Ascending aorta (tissue), 2 donors: ENCODE measurements around the gene EPHA8. TPM values are rescaled to one million over a fixed set of nuclear protein-coding genes. Genes with fewer than 3 reads are reported as not detected.

Experiments used
- DNase-seq, 2 donors: peaks; one replicate each; pipeline ENCODE4 v3.0.0-alpha.2; 2019; ENCODE audit warnings: low spot score in 2 of 2
- H3K27ac ChIP-seq, 2 donors: fragments of 200-600 bp; sonication (generic); one replicate each; pipeline ENCODE4 v1.5.1; 2016 to 2017; ENCODE audit warnings: mild to moderate bottlenecking in 1 of 2
- H3K27me3 ChIP-seq: fragments of 200-600 bp; sonication (generic); one replicate; pipeline ENCODE4 v1.5.1; 2017
- H3K36me3 ChIP-seq, 2 donors: fragments of 200-600 bp; sonication (generic); one replicate each; pipeline ENCODE4 v1.5.1; 2016
- H3K4me1 ChIP-seq, 2 donors: fragments of 200-600 bp; sonication (generic); one replicate each; pipeline ENCODE4 v1.5.1; 2016 to 2017; ENCODE audit warnings: mild to moderate bottlenecking in 1 of 2
- H3K4me3 ChIP-seq, 2 donors: fragments of 200-600 bp; sonication (generic); one replicate each; pipeline ENCODE4 v1.5.1; 2016 to 2017; ENCODE audit warnings: mild to moderate bottlenecking in 1 of 2
- H3K9me3 ChIP-seq, 2 donors: fragments of 200-600 bp; sonication (generic); one replicate each; pipeline ENCODE4 v1.5.1; 2016
- intact Hi-C: fragments of 100-400 bp; cut with DNase I; formaldehyde crosslinking; loops from one replicate; pipeline ENCODE4 v1.15.1; 2023
- total RNA-seq: library from RNA; depleted of rRNA; stranded (reverse); fragments of >200 nt; gene quantifications from one replicate; pipeline ENCODE4 v1.1.0, GENCODE V29; 2016
- TF ChIP-seq, protein P1 (sequence below), 3 experiments: fragments of 200-600 bp in 2 of 3; fragments of 450-650 bp in 1 of 3; sonication (generic) in 2 of 3; IDR thresholded peaks; one replicate each; pipeline ENCODE4 v1.5.1; 2016 to 2019; ENCODE audit warnings: antibody characterized with exemption in 3 of 3, mild to moderate bottlenecking in 1 of 3, moderate library complexity in 1 of 3

Gene EPHA8
- total RNA-seq, 1 donor from 2014 or later: not detected

DNA sequence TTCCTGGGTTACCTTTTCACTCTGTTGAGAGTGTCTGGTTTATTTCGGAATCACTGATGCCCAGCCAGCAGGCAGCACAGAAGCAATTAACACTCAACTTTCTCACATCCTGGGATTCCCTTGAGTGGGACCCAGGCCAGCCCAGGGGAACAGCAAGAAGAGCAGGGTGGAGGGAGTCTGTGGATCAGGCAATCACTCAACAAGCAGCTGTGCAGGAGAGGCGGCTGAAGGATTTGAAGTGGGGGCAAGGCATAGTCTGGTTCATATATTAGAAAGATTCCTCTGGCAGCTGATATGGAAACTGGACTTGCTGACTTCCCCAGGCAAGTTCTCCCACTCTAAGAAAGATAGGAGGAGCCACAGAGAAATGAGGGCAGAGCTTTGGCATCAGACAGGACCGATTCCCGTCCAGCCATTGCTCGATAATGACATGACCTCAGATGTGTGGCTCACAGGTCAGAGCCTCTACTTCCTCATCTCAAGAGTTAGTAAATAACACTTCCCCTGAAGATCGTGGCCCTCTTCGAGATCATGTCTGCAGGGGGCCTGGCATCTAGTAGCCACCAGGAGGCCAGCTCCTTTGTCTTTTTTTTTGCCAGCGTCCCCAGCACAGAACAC is 12.4 kb downstream of the EPHA8 start:
- H3K27me3 ChIP-seq: no peaks in the 10 kb centered on the region
- intact Hi-C loops: no loop called here
- DNase-seq: no peak
- no peak overlapping the region for H3K27ac ChIP-seq
- H3K36me3 ChIP-seq: no peaks in the 10 kb centered on the region
- H3K9me3 ChIP-seq: no peaks in the 10 kb centered on the region
- no peaks in the 10 kb centered on the region for H3K4me1 ChIP-seq
- H3K4me3 ChIP-seq: no peak overlapping the region
- TF ChIP-seq, protein P1, sequence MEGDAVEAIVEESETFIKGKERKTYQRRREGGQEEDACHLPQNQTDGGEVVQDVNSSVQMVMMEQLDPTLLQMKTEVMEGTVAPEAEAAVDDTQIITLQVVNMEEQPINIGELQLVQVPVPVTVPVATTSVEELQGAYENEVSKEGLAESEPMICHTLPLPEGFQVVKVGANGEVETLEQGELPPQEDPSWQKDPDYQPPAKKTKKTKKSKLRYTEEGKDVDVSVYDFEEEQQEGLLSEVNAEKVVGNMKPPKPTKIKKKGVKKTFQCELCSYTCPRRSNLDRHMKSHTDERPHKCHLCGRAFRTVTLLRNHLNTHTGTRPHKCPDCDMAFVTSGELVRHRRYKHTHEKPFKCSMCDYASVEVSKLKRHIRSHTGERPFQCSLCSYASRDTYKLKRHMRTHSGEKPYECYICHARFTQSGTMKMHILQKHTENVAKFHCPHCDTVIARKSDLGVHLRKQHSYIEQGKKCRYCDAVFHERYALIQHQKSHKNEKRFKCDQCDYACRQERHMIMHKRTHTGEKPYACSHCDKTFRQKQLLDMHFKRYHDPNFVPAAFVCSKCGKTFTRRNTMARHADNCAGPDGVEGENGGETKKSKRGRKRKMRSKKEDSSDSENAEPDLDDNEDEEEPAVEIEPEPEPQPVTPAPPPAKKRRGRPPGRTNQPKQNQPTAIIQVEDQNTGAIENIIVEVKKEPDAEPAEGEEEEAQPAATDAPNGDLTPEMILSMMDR (IDR thresholded peaks at IDR 0.05): no peak

DNA sequence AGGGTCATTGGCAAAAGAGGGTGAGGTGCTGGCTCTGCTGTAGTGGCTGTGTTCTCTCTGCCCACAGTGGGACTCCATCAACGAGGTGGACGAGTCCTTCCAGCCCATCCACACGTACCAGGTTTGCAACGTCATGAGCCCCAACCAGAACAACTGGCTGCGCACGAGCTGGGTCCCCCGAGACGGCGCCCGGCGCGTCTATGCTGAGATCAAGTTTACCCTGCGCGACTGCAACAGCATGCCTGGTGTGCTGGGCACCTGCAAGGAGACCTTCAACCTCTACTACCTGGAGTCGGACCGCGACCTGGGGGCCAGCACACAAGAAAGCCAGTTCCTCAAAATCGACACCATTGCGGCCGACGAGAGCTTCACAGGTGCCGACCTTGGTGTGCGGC is 12.9 kb downstream of the EPHA8 start:
- TF ChIP-seq, protein P1 (IDR thresholded peaks at IDR 0.05): no peak
- DNase-seq: no peak
- Histone ChIP-seq H3K27me3 (no peaks in the 10 kb centered on the region), H3K36me3 (no peaks in the 10 kb centered on the region), H3K9me3 (no peaks in the 10 kb centered on the region), H3K4me1 (no peaks in the 10 kb centered on the region), H3K4me3 (no peak overlapping the region), H3K27ac (no peak overlapping the region)
- intact Hi-C loops: no loop called here

DNA sequence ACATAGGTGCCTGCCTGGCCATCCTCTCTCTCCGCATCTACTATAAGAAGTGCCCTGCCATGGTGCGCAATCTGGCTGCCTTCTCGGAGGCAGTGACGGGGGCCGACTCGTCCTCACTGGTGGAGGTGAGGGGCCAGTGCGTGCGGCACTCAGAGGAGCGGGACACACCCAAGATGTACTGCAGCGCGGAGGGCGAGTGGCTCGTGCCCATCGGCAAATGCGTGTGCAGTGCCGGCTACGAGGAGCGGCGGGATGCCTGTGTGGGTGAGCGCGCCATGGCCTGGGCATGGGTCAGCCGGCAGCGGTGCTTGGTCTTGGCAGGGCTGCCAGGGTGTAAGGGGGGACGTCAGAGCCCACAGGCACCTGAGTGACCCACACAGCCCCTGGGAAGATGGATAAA is 13.3 kb downstream of the EPHA8 start:
- intact Hi-C loops: no loop called here
- Histone ChIP-seq H3K27ac (no peak overlapping the region), H3K4me1 (no peaks in the 10 kb centered on the region), H3K36me3 (no peaks in the 10 kb centered on the region), H3K27me3 (no peaks in the 10 kb centered on the region), H3K4me3 (no peak overlapping the region), H3K9me3 (no peaks in the 10 kb centered on the region)
- TF ChIP-seq, protein P1 (IDR thresholded peaks at IDR 0.05): no peak
- no peak for DNase-seq

DNA sequence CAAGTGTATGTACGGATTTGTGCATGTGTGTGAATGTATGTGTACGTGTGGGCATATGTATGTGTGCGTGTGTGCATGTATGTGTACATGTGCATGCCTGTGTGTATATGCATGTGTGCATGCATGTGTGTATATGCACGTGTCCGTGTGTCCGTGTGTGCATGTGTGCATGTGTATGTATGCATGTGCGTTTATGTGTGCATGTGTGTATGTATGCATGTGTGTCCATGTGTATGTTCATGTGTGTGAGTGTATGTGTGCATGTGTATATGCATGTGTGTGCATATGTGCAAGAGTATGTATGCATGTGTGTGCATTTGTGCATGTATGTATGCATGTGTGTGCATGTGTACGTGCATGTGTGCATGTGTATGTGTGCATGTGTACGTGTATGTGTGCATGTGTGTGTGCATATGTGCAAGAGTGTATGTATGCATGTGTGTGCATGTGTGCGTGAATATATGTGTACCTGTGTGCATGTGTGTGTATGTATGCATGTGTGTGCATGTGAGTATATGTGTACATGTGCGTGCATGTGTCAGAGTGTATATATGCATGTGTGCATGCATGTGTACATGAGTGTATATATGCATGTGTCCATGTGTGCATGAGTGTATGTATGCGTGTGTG is 15.6 kb downstream of the EPHA8 start:
- Histone ChIP-seq H3K27me3 (no peaks in the 10 kb centered on the region), H3K27ac (no peak overlapping the region), H3K36me3 (no peaks in the 10 kb centered on the region), H3K4me3 (no peak overlapping the region), H3K4me1 (no peaks in the 10 kb centered on the region), H3K9me3 (no peaks in the 10 kb centered on the region)
- no peak for DNase-seq
- TF ChIP-seq, protein P1 (IDR thresholded peaks at IDR 0.05): no peak
- intact Hi-C loops: no loop called here

DNA sequence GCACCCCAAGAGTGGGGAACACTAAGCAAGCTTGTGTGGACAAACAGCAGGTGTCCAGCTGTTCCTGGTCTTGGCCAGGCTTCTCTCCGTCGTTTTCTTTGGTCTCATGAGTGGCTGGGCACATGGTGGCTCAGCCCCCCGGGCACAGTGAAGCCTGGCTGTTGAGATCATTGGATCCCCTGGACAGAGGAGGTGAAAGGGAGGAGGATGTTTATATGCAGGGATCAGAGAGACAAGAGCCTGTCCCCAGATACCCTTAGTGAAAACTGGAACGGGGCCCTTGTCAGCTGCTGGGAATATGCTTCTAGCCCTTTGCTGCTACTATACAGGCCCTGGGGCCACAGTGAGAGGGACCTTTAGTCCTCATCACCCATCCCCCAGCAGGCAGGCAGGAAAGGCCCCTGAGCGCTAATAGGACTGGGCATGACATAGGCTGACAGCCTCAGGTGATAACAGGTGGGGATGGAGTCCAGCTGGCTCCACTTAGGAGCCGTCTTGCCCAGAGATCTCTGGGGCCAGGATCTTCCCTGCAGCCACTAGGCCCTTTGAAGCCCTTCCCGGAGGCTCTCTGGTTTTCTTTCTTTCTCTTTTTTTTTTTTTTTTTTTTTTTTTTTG is 16.4 kb downstream of the EPHA8 start:
- TF ChIP-seq, protein P1 (IDR thresholded peaks at IDR 0.05): no peak
- Histone ChIP-seq H3K4me3 (no peak overlapping the region), H3K4me1 (no peaks in the 10 kb centered on the region), H3K36me3 (no peaks in the 10 kb centered on the region), H3K27me3 (no peaks in the 10 kb centered on the region), H3K9me3 (no peaks in the 10 kb centered on the region), H3K27ac (no peak overlapping the region)
- no peak for DNase-seq
- intact Hi-C loops: no loop called here
